ENCODE measurements around the gene DLGAP1. TPM values are rescaled to one million over a fixed set of nuclear protein-coding genes. Genes with fewer than 3 reads are reported as not detected.

Gene DLGAP1
- total RNA-seq, 1 donor from 2014 or later: 0.05 TPM

DNA sequence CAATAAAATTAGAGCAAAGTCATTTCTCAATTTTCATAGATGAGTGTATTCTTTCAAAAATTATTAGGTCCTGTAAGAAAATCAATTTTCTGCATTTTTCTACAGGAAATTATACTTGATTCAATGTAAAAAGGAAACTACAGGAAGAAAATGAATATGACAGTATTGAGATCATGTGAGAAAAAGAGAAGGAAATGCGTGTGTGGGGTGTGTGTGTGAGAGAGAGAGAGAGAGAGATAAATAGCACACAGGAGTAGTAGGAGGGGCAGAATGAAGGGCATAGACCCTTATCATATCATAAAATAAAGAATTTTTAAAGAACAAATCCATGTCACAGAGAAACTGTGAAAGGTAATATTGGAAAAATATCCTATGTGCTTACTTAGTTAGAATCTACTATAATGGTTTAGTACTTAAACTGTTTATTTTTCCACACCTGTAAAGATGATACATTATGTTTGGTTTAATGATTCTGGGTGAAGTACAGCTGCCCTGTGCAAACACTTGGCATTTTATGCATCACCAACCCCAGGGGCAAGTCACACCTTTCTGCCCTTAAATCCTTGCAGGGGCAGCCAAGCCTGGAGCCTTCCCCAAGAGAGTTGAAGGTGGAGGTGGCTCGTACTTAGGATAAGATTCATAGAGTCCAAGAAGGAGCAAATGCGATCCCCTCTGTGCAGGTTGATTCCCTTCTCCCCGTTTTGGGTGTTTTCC is 728.7 kb downstream of the DLGAP1 start:
- DNase-seq (ENCODE audit: extremely low spot score, unreplicated experiment): no peak
- H3K36me3 Mint-ChIP-seq (ENCODE audit: unreplicated experiment): no peaks in the 10 kb centered on the region
- peaks cover 31% of the 10 kb centered on the region for H3K27me3 Mint-ChIP-seq (ENCODE audit: unreplicated experiment)
- no peaks in the 10 kb centered on the region for H3K4me1 Mint-ChIP-seq (ENCODE audit: unreplicated experiment)
- TF ChIP-seq, protein P1, sequence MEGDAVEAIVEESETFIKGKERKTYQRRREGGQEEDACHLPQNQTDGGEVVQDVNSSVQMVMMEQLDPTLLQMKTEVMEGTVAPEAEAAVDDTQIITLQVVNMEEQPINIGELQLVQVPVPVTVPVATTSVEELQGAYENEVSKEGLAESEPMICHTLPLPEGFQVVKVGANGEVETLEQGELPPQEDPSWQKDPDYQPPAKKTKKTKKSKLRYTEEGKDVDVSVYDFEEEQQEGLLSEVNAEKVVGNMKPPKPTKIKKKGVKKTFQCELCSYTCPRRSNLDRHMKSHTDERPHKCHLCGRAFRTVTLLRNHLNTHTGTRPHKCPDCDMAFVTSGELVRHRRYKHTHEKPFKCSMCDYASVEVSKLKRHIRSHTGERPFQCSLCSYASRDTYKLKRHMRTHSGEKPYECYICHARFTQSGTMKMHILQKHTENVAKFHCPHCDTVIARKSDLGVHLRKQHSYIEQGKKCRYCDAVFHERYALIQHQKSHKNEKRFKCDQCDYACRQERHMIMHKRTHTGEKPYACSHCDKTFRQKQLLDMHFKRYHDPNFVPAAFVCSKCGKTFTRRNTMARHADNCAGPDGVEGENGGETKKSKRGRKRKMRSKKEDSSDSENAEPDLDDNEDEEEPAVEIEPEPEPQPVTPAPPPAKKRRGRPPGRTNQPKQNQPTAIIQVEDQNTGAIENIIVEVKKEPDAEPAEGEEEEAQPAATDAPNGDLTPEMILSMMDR (IDR thresholded peaks at IDR 0.05): no peak
- no peaks in the 10 kb centered on the region for H3K9me3 Mint-ChIP-seq (ENCODE audit: unreplicated experiment)
- no peak overlapping the region for H3K4me3 Mint-ChIP-seq (ENCODE audit: unreplicated experiment)
- H3K27ac Mint-ChIP-seq (ENCODE audit: unreplicated experiment): no peak overlapping the region

DNA sequence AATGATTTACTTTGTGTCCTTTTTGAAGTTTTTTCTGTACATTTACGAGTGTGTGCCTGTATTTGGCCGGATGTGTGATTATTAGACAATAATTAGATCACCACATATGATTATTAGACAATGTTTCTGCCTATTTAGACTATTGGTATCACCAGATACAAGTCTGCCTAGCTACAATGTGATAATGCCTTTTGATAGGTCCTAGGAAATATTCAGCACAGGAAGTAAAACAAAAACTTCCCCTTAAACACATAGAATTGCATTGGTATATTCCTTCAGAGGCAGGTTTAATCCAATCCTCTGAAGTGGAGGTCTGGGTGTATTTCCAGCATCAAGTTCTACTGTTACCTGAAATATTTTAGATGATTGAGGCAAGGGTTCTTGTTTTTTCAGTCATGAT is 730.0 kb downstream of the DLGAP1 start:
- Mint-ChIP-seq H3K4me3 (ENCODE audit: unreplicated experiment) (no peak overlapping the region), H3K27me3 (ENCODE audit: unreplicated experiment) (peaks cover 25% of the 10 kb centered on the region), H3K36me3 (ENCODE audit: unreplicated experiment) (no peaks in the 10 kb centered on the region), H3K9me3 (ENCODE audit: unreplicated experiment) (no peaks in the 10 kb centered on the region), H3K4me1 (ENCODE audit: unreplicated experiment) (no peaks in the 10 kb centered on the region), H3K27ac (ENCODE audit: unreplicated experiment) (no peak overlapping the region)
- no peak for DNase-seq (ENCODE audit: extremely low spot score, unreplicated experiment)
- TF ChIP-seq, protein P1 (IDR thresholded peaks at IDR 0.05): no peak

DNA sequence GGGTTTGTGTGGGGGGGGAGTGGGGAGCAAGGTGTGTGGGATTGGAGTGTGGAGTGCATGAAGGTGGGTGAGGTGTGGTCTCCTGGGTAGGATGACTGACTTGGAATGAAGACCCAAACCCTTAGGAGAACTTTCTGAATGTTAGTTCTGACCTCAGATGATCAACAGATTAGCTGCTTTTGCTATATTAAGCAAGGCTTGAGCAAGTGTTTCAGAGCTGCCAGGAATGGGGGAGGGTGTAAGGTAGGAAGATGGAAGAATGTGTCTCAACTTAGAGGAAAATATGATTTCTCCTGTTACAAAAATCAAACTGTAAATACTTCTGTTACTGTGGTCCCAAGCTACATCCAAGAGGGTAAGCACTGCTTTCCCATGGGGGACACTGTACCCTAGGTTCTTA is 731.6 kb downstream of the DLGAP1 start:
- TF ChIP-seq, protein P1 (IDR thresholded peaks at IDR 0.05): no peak
- Mint-ChIP-seq H3K4me3 (ENCODE audit: unreplicated experiment) (no peak overlapping the region), H3K27ac (ENCODE audit: unreplicated experiment) (no peak overlapping the region), H3K4me1 (ENCODE audit: unreplicated experiment) (no peaks in the 10 kb centered on the region), H3K27me3 (ENCODE audit: unreplicated experiment) (peaks cover 27% of the 10 kb centered on the region), H3K9me3 (ENCODE audit: unreplicated experiment) (no peaks in the 10 kb centered on the region), H3K36me3 (ENCODE audit: unreplicated experiment) (no peaks in the 10 kb centered on the region)
- DNase-seq (ENCODE audit: extremely low spot score, unreplicated experiment): no peak

DNA sequence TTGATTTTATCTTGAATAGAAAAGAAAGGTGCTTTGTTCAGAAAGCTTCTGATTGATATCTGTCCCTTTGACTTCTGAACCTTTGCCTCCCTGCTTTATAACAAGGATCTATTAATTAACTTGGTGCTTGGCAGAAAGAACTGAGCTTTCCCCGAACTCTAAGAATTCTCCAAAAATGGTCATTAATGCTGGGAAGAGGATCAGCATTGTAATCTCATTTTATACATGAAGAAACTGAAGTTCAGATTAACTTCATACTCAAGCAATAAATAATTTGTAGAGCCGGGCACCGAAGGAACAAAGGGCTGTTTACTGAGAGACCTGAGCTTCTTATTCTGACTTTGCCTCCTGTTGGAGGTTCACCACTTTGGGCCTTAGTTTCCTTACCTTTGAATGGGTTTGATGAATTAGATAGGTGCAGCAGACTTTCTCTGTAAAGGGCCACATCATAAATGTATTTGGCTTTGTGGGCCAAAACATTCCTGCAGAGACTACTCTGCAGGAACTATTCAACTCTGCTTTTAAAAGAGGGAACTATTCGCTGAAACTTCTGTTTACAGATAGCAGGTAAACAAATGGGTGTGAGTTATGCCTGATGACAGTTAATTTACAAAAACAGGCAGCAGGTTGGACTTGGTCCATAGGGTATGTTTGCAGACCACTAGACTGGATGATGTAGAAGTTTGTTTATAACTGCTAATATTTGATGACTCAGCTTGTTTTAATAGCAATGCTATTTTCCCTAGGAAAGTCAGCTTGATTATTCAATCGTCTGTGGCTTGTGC is 732.3 kb downstream of the DLGAP1 start:
- H3K4me1 Mint-ChIP-seq (ENCODE audit: unreplicated experiment): no peaks in the 10 kb centered on the region
- H3K27me3 Mint-ChIP-seq (ENCODE audit: unreplicated experiment): peaks cover 29% of the 10 kb centered on the region
- no peak overlapping the region for H3K4me3 Mint-ChIP-seq (ENCODE audit: unreplicated experiment)
- no peak for DNase-seq (ENCODE audit: extremely low spot score, unreplicated experiment)
- H3K27ac Mint-ChIP-seq (ENCODE audit: unreplicated experiment): no peak overlapping the region
- no peaks in the 10 kb centered on the region for H3K36me3 Mint-ChIP-seq (ENCODE audit: unreplicated experiment)
- H3K9me3 Mint-ChIP-seq (ENCODE audit: unreplicated experiment): no peaks in the 10 kb centered on the region
- TF ChIP-seq, protein P1 (IDR thresholded peaks at IDR 0.05): no peak
